Measurements from ENCODE around the gene MFSD1.

MFSD1 gene

GRCh38 chr3:158773166-158773565 lies 28.7 kb upstream of the MFSD1 start:
- H3K9me3 ChIP-seq (ENCODE audit: insufficient read depth, low read length, severe bottlenecking): no peaks in the 10 kb centered on the region
- no peak for DNase-seq
- TF ChIP-seq CTCF (IDR thresholded peaks at IDR 0.05; ENCODE audit: borderline replicate concordance, extremely low read depth, low read length, poor library complexity, severe bottlenecking) (no peak), EZH2 (IDR thresholded peaks at IDR 0.05; ENCODE audit: borderline replicate concordance, low read depth, low read length, severe bottlenecking) (no peak)
- H4K20me1 ChIP-seq (ENCODE audit: insufficient read depth, low read length): no peaks in the 10 kb centered on the region
- H3K27ac ChIP-seq (ENCODE audit: low read length): no peak overlapping the region
- H3K79me2 ChIP-seq (ENCODE audit: insufficient read depth, low read length): no peaks in the 10 kb centered on the region
- no peaks in the 10 kb centered on the region for H3K4me1 ChIP-seq (ENCODE audit: insufficient read depth, low read length)
- H3K36me3 ChIP-seq (ENCODE audit: insufficient read depth, low read length): no peaks in the 10 kb centered on the region
- H2AFZ ChIP-seq (ENCODE audit: low read depth, low read length): no peak overlapping the region
- no peak overlapping the region for H3K9ac ChIP-seq (ENCODE audit: low read depth, low read length)
- no peaks in the 10 kb centered on the region for H3K27me3 ChIP-seq (ENCODE audit: insufficient read depth, low read length, poor library complexity)
- H3K4me2 ChIP-seq (ENCODE audit: insufficient read depth, low read length): no peak overlapping the region
- no peak for ATAC-seq (ENCODE audit: insufficient read depth, low read depth)
- no peak overlapping the region for H3K4me3 ChIP-seq (ENCODE audit: low read depth in 1 of 2, low read length in 2 of 2)

GRCh38 chr3:158773845-158774830 lies 27.7 kb upstream of the MFSD1 start:
- no peaks in the 10 kb centered on the region for H3K36me3 ChIP-seq (ENCODE audit: insufficient read depth, low read length)
- no peaks in the 10 kb centered on the region for H3K9me3 ChIP-seq (ENCODE audit: insufficient read depth, low read length, severe bottlenecking)
- H3K9ac ChIP-seq (ENCODE audit: low read depth, low read length): no peak overlapping the region
- no peaks in the 10 kb centered on the region for H3K4me1 ChIP-seq (ENCODE audit: insufficient read depth, low read length)
- no peak overlapping the region for H3K4me3 ChIP-seq (ENCODE audit: low read depth in 1 of 2, low read length in 2 of 2)
- ATAC-seq (ENCODE audit: insufficient read depth, low read depth) (no peak), DNase-seq (no peak)
- H3K4me2 ChIP-seq (ENCODE audit: insufficient read depth, low read length): no peak overlapping the region
- H4K20me1 ChIP-seq (ENCODE audit: insufficient read depth, low read length): no peaks in the 10 kb centered on the region
- H3K27me3 ChIP-seq (ENCODE audit: insufficient read depth, low read length, poor library complexity): no peaks in the 10 kb centered on the region
- no peaks in the 10 kb centered on the region for H3K79me2 ChIP-seq (ENCODE audit: insufficient read depth, low read length)
- H3K27ac ChIP-seq (ENCODE audit: low read length): no peak overlapping the region
- H2AFZ ChIP-seq (ENCODE audit: low read depth, low read length): no peak overlapping the region
- TF ChIP-seq CTCF (IDR thresholded peaks at IDR 0.05; ENCODE audit: borderline replicate concordance, extremely low read depth, low read length, poor library complexity, severe bottlenecking) (no peak), EZH2 (IDR thresholded peaks at IDR 0.05; ENCODE audit: borderline replicate concordance, low read depth, low read length, severe bottlenecking) (no peak)

DNA sequence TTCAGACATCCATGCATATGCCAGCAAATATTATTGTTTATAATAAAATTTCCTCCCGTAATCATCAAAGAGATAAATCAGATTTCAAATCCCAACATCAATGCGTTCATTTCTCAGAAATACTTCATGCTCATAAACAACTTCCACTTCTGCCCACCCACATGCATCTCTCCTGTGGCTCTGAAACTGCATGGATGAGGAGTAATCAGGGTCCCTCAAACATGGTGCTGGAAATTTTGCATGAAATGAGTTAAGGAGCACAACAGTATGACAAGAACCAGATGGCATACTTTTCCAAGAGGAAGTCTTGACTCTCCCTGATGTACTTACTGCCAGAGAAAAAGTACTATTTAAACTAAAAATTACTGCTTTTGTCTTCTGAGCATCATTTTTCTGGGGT lies 26.9 kb upstream of the MFSD1 start:
- H2AFZ ChIP-seq (ENCODE audit: low read depth, low read length): no peak overlapping the region
- H4K20me1 ChIP-seq (ENCODE audit: insufficient read depth, low read length): no peaks in the 10 kb centered on the region
- no peak for TF ChIP-seq CTCF (IDR thresholded peaks at IDR 0.05; ENCODE audit: borderline replicate concordance, extremely low read depth, low read length, poor library complexity, severe bottlenecking)
- TF ChIP-seq EZH2 (IDR thresholded peaks at IDR 0.05; ENCODE audit: borderline replicate concordance, low read depth, low read length, severe bottlenecking): no peak
- ATAC-seq (ENCODE audit: insufficient read depth, low read depth): no peak
- no peak overlapping the region for H3K27ac ChIP-seq (ENCODE audit: low read length)
- no peaks in the 10 kb centered on the region for H3K4me1 ChIP-seq (ENCODE audit: insufficient read depth, low read length)
- no peak for DNase-seq
- no peak overlapping the region for H3K9ac ChIP-seq (ENCODE audit: low read depth, low read length)
- no peaks in the 10 kb centered on the region for H3K27me3 ChIP-seq (ENCODE audit: insufficient read depth, low read length, poor library complexity)
- H3K36me3 ChIP-seq (ENCODE audit: insufficient read depth, low read length): no peaks in the 10 kb centered on the region
- H3K9me3 ChIP-seq (ENCODE audit: insufficient read depth, low read length, severe bottlenecking): no peaks in the 10 kb centered on the region
- no peaks in the 10 kb centered on the region for H3K79me2 ChIP-seq (ENCODE audit: insufficient read depth, low read length)
- H3K4me3 ChIP-seq (ENCODE audit: low read depth in 1 of 2, low read length in 2 of 2): no peak overlapping the region
- H3K4me2 ChIP-seq (ENCODE audit: insufficient read depth, low read length): no peak overlapping the region
